Activated CD8-positive, alpha-beta memory T cell treated with anti-CD3 and anti-CD28 coated beads, Interleukin-2, amount 50 U/mL, for 4 hours (primary cell): ENCODE data around the gene ZNF792.
"Not testable (repeated sequence)": the region's sequence is repeated elsewhere in the genome, so short reads cannot be mapped to it uniquely, and the experiment has no call there.

ENCODE experiments used
- DNase-seq: peaks from one replicate; pipeline ENCODE4 v3.0.0-alpha.2; 2020

Gene ZNF792

GRCh38 chr19:34970185-34970780 lies 6.3 kb upstream of the ZNF792 start:
- DNase-seq, result not testable (repeated sequence)

- no peak for DNase-seq
Measured at GRCh38 chr19:34969721-34970120, 5.7 kb upstream of the ZNF792 start.

GRCh38 chr19:34967551-34967950 lies 3.5 kb upstream of the ZNF792 start:
- DNase-seq, result no peak

GRCh38 chr19:34965505-34965904 lies 1.5 kb upstream of the ZNF792 start:
- not testable (repeated sequence) for DNase-seq

GRCh38 chr19:34964598-34964997 lies 569 bp upstream of the ZNF792 start:
- DNase-seq, result no peak

GRCh38 chr19:34962687-34963572 lies 1.1 kb downstream of the ZNF792 start:
- DNase-seq, result no peak

- no peak for DNase-seq
Measured at GRCh38 chr19:34961775-34962686, 2.0 kb downstream of the ZNF792 start.

- DNase-seq, result no peak
Measured at GRCh38 chr19:34960940-34961679, 2.9 kb downstream of the ZNF792 start.

GRCh38 chr19:34960103-34960805 lies 3.8 kb downstream of the ZNF792 start:
- no peak for DNase-seq

GRCh38 chr19:34959021-34959420 lies 5.0 kb downstream of the ZNF792 start:
- DNase-seq, result no peak

GRCh38 chr19:34957830-34958751 lies 5.9 kb downstream of the ZNF792 start:
- DNase-seq, result no peak

- DNase-seq, result no peak
Measured at GRCh38 chr19:34953092-34953491, 10.9 kb downstream of the ZNF792 start.

GRCh38 chr19:34943861-34944573 lies 20.0 kb downstream of the ZNF792 start:
- no peak for DNase-seq

- no peak for DNase-seq
Measured at GRCh38 chr19:34938886-34939285, 25.1 kb downstream of the ZNF792 start.

- DNase-seq, result no peak
Measured at GRCh38 chr19:34936184-34936583, 27.8 kb downstream of the ZNF792 start.

- no peak for DNase-seq
Measured at GRCh38 chr19:34932494-34932893, 31.5 kb downstream of the ZNF792 start.

- DNase-seq, result peak; percentile 77
Measured at GRCh38 chr19:34926685-34927375, 37.2 kb downstream of the ZNF792 start, which contains the start of gene ZNF30. TSS of gene ZNF30 (plus strand) at chr19:34926903. CDS start at chr19:34929948, 3,045 bp downstream.

- DNase-seq, result no peak
Measured at GRCh38 chr19:34926361-34926684, 37.7 kb downstream of the ZNF792 start.

- no peak for DNase-seq
Measured at GRCh38 chr19:34925278-34925855, 38.7 kb downstream of the ZNF792 start.
